HG03025 (cell line): Measurements from ENCODE around the gene UBN1.

Experiments used
- ATAC-seq: cut with Tn5 transposase; IDR thresholded peaks from one replicate; pipeline ENCODE4 v1.9.1; 2021; ENCODE audit warnings: mild to moderate bottlenecking, moderate library complexity; ENCODE audit not compliant: unreplicated experiment, low FRiP score

The UBN1 gene

DNA sequence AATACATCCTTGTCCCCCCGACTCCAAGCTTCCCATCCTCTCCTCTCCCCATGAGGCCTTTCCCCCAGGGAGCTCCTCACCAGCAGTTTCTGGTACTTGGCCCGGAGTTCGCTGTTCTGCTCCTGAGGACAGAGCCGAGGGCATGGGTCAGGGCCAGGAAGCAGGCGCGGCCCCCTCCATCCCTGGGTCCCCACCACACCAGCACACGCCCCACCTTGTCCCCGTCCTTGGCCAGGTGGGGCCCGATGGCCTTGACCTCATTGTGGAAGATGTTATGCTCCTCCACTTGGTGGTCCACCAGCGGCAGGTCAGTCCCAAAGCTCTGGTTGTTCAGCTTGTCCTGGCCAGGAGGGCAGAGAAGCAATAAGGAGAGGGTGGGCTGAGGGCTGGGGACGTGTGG lies 53.5 kb downstream of the UBN1 start:
- ATAC-seq = no peak

DNA sequence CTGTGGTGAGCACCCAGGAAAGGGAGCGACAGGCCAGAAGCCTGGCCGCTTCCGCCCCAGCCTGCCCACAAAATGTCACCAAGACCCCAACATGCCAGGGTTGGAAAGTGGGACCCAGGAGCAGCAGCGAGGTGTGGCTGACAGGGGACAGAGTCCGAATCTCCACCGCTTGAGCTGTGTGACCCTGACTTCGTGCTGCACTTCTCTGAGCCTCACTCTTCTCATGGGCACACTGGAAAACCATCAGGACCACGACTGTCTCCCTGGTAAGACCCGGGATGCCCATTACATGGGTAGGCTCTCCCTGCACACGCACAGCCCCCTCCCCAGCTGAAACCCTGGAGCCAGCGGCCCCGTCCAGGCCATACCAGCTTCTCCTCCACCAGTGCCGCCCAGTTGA lies 54.8 kb downstream of the UBN1 start:
- no peak for ATAC-seq

DNA sequence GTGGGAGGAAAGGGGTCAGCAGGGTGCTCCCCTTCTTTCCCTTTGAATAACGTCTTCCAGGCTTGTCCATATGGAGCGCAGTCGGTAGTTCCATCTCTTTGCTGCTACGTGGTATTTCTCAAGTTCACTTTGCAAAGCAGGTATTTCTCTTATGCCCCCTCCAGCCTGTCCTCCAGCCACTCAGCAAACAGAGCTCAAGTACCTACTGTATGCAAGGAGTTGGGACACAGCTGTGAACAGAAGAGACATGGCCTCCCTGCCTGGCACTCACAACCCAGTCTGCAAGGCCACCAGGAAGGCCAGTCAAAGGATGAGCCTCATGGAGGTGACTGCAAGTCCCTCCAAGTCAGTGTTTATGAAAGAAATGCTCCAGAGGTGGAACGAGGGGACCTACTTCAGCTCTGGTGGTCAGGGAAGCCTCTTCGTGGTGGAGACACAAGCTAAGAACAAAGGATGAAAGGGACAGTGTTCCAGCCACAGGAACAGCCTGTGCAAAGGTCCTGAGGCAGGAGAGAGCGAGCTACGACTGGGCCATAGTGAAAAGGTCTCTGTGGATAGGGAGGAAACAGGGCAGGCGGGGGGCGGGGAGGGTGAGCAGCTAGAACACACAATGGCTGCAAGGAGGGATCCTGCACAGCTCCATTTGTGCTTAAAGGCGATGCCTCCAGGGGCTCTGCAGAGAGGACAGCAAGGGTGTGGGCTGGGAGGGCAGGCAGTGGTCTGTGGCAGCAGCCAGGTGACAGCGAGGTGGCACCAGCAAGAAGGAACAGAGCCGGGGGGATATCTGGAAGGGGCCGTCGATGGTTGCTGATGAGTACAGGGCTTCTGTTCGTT lies 57.0 kb downstream of the UBN1 start:
- ATAC-seq = no peak

DNA sequence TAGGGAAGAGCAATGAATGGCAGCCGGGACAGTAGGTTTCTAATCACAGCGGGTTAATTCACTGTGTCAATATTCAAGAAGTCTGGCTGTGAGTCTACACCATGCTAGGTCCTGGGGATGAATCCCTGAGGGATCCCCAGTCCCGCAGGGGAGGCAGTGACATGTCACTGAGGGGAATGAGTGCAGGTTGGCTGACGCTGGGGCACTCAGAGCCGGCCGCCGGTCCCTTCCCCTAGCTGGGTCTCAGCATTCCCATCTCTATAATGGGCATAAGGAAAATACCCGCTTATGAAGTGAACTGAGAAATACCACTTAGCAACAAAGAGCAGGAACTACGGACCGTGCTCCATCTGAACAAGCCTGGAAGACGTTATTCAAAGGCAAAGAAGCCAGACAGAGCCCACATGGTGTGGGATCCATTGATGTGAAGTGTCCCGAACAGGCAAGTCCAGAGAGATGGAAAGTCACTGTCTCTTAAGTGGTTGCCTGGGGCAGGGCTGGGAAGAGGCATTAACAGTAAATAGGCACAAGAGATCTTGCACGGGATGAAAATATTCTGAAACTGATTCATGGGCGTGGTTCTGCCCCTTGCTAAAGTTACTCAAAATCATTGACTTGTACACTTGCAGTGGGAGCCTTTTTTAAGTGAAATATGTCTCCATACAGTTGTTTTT lies 57.8 kb downstream of the UBN1 start:
- ATAC-seq = no peak

DNA sequence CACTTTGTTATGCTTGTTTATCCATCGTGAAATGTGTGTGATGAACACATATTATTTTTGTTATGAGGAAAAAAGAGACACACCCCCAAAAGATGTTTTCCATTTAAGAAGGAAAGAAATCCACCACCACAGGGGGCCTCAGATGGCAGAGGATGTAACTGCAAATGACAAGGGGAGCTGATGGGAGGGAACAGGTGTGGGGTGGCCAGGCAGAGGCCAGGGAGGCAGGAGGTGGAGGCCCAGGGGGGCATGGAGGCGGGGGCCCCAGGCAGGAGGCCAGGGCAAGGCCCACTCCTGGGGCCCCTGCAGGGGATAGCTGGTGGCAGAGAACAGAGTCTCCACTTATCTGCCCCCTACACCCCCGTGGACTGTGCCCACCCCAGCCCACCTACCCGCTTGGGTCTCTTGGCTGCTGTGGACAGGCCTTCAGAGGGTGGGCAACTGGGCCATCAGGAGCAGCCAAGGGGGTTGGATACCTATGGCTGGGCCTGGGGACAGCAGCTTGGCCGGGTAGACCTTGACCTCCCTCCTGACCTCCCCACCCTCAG lies 61.6 kb downstream of the UBN1 start:
- ATAC-seq = no peak

- no peak for ATAC-seq
These were observed 62.5 kb downstream of the UBN1 start for GRCh38 chr16:4909825-4910224.

DNA sequence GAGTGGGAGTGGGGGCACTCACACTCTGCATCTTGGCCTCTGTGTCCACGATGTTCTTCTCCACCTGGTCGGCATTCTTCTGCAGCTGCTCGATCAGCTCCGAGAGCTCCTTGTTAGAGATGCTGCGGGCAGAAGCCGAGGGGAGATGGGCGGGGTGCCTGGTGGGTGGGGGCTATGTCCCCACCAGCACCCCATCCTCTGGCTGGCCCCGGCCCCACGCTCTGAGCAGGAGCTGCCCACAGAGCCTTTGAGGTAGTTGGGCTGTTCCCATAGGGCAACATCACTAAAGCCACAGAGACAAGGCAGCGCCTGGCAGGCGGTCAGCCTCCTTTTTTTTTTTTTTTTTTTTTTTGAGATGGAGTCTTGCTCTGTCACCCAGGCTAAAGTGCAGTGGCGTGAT lies 63.5 kb downstream of the UBN1 start:
- no peak for ATAC-seq

DNA sequence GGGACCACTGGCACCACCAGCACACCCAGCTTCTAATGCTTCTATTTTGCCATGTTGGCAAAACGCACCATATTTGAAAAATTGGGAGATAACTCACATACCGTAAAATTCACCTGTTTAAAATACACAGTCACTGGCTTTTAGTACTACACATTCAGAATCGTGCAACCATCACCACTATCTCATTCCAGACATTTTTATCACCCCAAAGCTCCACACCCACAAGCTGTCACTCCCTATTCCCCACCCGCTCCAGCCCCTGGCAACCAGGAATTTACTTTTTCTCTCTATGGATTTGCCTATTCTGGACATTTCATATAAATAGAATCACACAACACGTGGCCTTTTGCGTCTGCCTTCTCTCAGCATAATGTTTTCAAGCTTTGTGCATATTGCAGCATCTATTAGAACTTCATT lies 64.7 kb downstream of the UBN1 start:
- no peak for ATAC-seq

- ATAC-seq = no peak
These were observed 66.0 kb downstream of the UBN1 start for GRCh38 chr16:4913130-4913773.

DNA sequence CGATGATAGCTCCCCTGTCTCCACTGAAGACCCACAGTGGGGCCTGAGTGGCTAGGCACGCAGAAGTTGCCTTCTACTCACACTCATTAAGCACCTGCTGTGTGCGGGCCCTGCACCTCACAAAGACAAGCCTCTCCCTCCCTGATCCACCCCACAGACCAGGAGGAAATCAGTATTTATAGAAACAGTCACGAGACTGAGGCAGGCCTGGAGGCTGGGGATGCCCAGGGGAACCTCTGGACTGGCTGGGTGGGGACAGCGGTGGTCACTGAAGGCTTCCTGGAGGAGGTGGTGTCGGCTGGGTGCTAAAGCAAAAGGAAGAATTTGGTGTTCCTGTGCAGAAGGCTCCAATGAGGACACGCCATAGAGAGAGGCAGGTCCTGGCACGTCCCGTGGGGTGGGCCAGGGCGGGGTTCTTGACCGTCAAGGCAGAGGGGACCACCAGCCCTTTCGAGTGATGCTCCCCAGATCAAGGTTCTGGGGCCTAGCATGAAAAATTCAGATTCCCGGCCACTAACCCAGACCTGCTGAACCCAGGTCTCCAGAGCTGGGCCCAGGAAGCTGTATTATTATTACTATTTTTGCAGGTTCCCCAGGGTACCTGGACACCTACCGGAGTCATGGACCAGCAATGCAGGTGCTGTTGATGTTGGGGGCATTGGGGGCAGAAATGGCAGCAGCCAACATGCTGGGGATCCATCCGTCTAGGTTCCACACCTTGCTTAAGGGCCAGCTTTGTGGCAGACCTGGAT lies 66.7 kb downstream of the UBN1 start:
- ATAC-seq = no peak

- no peak for ATAC-seq
These were observed 67.4 kb downstream of the UBN1 start for GRCh38 chr16:4914528-4915225.

GRCh38 chr16:4915226-4915761 lies 68.0 kb downstream of the UBN1 start:
- ATAC-seq = no peak

GRCh38 chr16:4917117-4917516 lies 69.8 kb downstream of the UBN1 start:
- no peak for ATAC-seq

DNA sequence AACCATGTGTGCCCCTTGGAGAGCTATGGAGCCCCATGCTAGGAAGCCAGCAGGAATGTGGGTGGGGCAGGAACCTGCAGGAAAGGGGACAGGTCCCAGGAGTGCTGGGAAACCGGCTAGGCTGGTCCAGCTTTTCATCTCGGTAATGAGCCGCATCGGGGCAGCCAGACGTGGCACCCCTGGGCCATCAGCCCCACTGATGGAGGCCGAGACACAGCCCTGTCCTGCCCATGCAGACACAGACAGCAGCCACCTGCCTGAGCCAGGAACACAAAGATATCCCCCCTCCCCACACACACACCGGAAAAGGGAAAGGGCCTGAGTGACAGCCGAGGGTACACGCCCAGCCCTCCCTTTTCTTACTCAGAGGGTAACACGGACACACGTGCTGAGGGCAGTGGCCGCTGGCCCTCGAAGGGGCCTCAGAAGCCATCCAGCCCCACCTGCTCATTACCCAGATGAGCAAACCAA lies 71.5 kb downstream of the UBN1 start:
- ATAC-seq = no peak

DNA sequence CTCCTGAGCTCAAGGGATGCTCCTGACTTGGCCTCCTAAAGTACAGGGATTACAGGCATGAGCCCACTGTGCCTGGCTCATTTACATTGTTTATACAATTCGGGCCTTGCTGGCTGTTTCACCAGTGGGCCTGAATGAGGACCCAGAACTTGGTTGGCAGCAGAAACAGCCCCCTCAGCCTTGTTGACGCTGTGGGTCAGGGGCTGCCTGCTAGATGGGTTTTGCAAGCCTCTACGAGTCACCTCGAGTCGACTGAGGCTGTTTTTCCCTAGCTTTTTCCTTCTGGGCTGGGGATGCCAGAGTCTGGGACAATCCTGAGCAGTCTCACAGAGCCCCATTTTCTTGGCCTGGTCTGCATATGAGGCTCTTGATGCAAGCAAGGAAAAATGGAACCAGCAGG lies 73.5 kb downstream of the UBN1 start:
- ATAC-seq = no peak

DNA sequence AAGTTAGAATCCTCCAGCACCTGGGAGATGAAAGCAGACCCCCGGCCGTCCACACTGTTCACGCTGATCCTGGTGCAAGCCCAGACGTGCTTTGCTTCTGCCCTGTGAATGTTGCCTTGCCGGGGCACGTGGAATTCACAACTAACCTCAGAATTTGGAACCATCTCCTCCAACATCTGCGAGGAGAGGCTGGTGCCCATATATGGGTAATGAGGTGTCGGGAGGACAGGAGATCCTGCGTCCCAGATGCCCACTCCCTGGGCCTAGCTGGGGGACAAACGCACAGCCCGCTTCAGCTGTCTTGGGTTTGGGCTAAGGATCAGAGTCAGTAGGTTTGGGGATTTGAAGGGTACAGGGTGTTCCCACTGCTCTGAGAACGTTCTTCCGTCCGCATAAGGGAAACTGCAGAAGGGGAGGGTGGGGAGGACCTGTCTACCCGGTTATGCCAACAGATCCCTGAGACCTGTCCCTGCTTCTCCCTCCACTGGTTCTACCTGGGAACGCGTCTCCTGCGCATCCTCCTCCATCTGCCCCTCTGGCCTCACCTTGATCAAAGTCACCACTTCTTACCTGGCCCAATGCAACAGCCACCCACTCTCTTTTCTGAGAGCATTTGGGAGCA lies 75.6 kb downstream of the UBN1 start:
- no peak for ATAC-seq

- ATAC-seq = no peak
These were observed 76.6 kb downstream of the UBN1 start for GRCh38 chr16:4923853-4924252.

DNA sequence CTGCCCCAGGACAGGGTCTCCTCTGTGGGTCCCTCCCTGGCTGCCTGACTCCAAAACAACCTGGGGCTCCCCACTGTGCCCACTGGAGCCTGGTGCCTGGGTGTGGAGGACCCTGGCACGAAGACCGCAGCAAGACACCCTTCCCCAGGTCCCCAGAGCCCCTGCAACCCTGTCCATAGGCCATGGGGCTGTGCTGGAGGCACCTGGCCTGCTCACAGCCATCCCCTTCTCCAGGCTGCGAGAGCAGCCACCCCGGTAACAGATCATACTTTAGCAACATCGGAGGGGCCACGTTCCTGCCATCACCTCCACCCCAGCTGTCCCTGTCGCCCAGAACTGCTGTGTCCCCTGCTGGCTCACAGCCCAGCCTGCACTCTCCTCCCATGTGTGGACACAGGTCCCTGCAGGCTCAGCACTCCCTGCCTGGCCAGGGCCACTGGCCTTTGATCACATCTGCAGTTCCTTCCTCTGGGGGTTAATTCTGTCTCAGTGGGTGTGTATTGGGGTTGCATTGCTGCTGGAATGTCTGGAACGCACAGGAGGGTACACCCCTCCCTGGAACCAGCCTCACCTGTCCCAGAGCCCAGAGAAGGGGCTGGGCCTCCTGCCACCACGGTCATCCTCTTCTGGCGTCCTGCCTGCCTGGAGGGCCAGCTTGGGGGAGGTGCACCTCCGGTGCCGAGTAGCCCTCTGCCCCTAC lies 77.5 kb downstream of the UBN1 start:
- ATAC-seq = no peak

GRCh38 chr16:4925293-4925607 lies 78.0 kb downstream of the UBN1 start:
- no peak for ATAC-seq
